Measurements from ENCODE around the gene ABCA4.
A peak's percentile ranks its signal among the peaks of the same experiment; 100 is the strongest.

The ABCA4 gene

DNA sequence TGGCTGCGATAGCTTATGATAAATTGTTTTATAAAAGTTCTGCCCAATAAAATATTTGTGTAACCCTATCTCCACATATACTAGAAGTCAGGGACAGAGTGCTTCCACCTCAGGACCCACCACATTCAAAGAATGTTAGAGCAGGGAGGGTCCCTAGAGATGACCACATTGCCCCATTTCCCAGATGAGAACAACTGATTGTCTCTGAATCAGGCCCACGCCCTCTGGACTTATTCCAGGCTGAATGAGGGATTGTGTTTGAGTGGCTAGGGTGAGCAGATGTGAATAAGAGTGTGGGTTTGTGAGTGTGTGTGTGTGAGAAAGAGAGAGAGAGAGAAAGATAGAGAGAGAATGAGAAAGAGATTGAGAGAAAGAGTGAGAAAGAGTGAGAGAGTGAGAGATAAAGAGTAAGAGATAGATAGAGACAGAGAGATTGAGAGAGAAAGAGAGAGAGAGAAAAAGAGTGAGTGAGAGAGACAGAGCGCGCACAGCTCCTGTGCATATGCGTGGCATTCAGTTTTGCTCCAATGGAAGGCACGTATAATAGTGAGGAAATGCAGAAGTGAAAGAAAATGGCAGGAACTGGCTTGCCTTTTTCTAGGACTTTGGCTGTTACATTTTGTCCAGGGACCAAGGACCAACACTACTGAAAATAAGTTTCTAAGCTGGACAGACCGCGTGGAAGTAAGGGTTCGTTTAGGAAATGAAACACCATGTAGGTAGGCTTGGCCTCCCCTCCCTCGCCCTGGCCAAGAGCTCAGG is 94.1 kb downstream of the ABCA4 start:
- no peaks in the 10 kb centered on the region for H3F3A ChIP-seq (ENCODE audit: low read depth)
- no peaks in the 10 kb centered on the region for H3K9me3 ChIP-seq (ENCODE audit: insufficient read depth, low read depth, low read length)
- no peaks in the 10 kb centered on the region for H4K20me1 ChIP-seq (ENCODE audit: insufficient read depth, low read length, poor library complexity, severe bottlenecking)
- H3K79me2 ChIP-seq (ENCODE audit: insufficient read depth, low read length), result no peaks in the 10 kb centered on the region
- TF ChIP-seq, protein P1, sequence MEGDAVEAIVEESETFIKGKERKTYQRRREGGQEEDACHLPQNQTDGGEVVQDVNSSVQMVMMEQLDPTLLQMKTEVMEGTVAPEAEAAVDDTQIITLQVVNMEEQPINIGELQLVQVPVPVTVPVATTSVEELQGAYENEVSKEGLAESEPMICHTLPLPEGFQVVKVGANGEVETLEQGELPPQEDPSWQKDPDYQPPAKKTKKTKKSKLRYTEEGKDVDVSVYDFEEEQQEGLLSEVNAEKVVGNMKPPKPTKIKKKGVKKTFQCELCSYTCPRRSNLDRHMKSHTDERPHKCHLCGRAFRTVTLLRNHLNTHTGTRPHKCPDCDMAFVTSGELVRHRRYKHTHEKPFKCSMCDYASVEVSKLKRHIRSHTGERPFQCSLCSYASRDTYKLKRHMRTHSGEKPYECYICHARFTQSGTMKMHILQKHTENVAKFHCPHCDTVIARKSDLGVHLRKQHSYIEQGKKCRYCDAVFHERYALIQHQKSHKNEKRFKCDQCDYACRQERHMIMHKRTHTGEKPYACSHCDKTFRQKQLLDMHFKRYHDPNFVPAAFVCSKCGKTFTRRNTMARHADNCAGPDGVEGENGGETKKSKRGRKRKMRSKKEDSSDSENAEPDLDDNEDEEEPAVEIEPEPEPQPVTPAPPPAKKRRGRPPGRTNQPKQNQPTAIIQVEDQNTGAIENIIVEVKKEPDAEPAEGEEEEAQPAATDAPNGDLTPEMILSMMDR (conservative IDR thresholded peaks at IDR 0.05; ENCODE audit: low read length), result no peak
- H3K27me3 ChIP-seq (ENCODE audit: insufficient read depth, low read length, poor library complexity, severe bottlenecking), result no peaks in the 10 kb centered on the region
- H3K4me3 ChIP-seq (ENCODE audit: low read length, poor library complexity, severe bottlenecking), result no peak overlapping the region
- H3K36me3 ChIP-seq (ENCODE audit: insufficient read depth, low read length), result no peaks in the 10 kb centered on the region
- H3K4me1 ChIP-seq (ENCODE audit: insufficient read depth, low read length, poor library complexity, severe bottlenecking), result peaks cover 9% of the 10 kb centered on the region
- no peak overlapping the region for H2AFZ ChIP-seq (ENCODE audit: low read length)
- H3K9ac ChIP-seq (ENCODE audit: low read depth, low read length, poor library complexity, severe bottlenecking), result no peak overlapping the region
- H3K9me2 ChIP-seq (replicated peaks; ENCODE audit: low read depth, low read length), result no peaks in the 10 kb centered on the region
- no peak overlapping the region for H3K4me2 ChIP-seq (ENCODE audit: low read depth, low read length, poor library complexity, severe bottlenecking)

DNA sequence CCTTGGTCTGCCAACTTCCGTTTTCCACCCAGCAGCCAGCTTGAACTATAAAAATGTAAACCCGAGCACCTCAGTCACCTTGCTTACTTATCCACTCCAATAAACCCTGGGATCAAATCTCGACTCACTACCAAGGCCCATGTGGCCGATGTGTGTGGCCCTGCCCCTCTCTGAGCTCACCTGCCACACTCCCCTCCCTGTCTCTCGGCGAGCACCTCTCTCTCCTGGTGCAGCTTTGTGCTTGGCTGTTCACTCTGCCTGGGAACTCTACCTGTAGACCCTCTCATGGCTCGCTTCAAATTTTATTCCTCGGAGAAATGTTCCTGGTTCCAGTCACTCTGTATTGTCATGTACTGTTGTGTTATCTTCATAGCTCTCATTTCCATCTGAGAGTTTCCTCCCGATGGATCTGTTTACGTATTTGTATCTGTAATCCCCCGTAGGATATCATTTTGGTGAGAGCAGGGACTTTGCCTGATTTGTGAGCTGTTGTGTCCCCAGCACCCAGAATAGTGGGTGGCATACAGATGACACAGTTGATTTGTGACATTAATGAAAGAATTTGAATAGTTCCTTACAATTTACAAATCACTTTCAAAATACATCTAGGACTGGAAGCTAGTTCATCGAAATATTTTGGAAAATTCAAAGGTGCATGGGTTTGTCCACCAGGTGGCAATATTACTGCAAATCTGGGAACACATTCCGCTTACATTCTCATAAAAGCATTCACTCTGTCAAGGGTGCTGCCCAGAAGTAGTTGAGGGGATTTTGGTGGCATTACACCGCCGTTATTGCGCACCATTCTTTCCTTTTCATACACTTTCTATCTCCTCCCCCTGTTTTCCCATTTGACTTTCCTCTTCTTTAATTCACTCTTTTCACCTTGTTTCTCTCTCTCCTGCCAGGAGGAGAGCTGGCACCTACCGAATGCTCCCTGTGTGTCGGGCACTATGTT is 95.3 kb downstream of the ABCA4 start:
- no peak overlapping the region for H3K4me2 ChIP-seq (ENCODE audit: low read depth, low read length, poor library complexity, severe bottlenecking)
- H3K27me3 ChIP-seq (ENCODE audit: insufficient read depth, low read length, poor library complexity, severe bottlenecking), result no peaks in the 10 kb centered on the region
- H3K36me3 ChIP-seq (ENCODE audit: insufficient read depth, low read length), result no peaks in the 10 kb centered on the region
- peaks cover 9% of the 10 kb centered on the region for H3K4me1 ChIP-seq (ENCODE audit: insufficient read depth, low read length, poor library complexity, severe bottlenecking)
- no peak overlapping the region for H2AFZ ChIP-seq (ENCODE audit: low read length)
- H3K4me3 ChIP-seq (ENCODE audit: low read length, poor library complexity, severe bottlenecking), result no peak overlapping the region
- no peaks in the 10 kb centered on the region for H3F3A ChIP-seq (ENCODE audit: low read depth)
- H3K79me2 ChIP-seq (ENCODE audit: insufficient read depth, low read length), result no peaks in the 10 kb centered on the region
- H4K20me1 ChIP-seq (ENCODE audit: insufficient read depth, low read length, poor library complexity, severe bottlenecking), result no peaks in the 10 kb centered on the region
- H3K9me2 ChIP-seq (replicated peaks; ENCODE audit: low read depth, low read length), result no peaks in the 10 kb centered on the region
- H3K9me3 ChIP-seq (ENCODE audit: insufficient read depth, low read depth, low read length), result no peaks in the 10 kb centered on the region
- TF ChIP-seq EZH2phosphoT487 (IDR thresholded peaks at IDR 0.05; ENCODE audit: borderline replicate concordance), result no peak
- TF ChIP-seq, protein P1 (conservative IDR thresholded peaks at IDR 0.05; ENCODE audit: low read length), result peak; percentile 80
- no peak overlapping the region for H3K9ac ChIP-seq (ENCODE audit: low read depth, low read length, poor library complexity, severe bottlenecking)

DNA sequence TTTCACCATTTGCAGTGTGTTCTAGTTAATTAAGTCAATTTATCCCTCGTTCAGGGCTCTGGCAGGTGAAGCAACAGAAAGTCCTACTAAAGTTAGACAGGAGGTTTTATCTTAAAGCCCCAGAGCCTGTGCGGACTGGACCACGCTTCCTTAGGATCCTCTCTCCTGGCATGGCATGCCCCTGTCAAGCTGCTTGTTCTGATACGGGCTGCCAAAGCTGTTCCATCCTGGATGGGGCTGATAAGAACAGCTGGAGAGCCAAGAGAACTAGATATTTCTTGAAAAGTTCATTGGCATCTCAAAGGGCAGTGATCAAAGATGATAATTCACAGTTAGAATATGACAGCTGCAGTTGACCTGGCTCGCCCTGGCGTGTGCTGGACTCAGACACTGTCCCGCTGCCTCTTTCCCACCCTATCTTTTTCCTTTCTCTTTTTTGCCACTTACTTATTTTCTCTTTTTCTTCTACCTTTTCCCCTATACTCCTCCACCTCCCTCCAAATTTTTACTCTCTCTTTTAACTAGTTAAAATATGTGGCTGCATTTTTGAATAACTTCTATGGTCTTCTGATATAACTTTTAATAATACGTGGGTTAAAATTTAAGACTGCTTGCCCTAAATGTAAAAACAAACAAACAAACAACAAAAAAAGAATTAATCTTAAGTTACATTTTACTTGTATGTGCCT is 96.7 kb downstream of the ABCA4 start:
- H3K36me3 ChIP-seq (ENCODE audit: insufficient read depth, low read length), result no peaks in the 10 kb centered on the region
- H3K4me1 ChIP-seq (ENCODE audit: insufficient read depth, low read length, poor library complexity, severe bottlenecking), result peaks cover 9% of the 10 kb centered on the region
- no peaks in the 10 kb centered on the region for H3K79me2 ChIP-seq (ENCODE audit: insufficient read depth, low read length)
- H3F3A ChIP-seq (ENCODE audit: low read depth), result no peaks in the 10 kb centered on the region
- no peaks in the 10 kb centered on the region for H3K9me2 ChIP-seq (replicated peaks; ENCODE audit: low read depth, low read length)
- TF ChIP-seq, protein P1 (conservative IDR thresholded peaks at IDR 0.05; ENCODE audit: low read length), result no peak
- TF ChIP-seq EZH2phosphoT487 (IDR thresholded peaks at IDR 0.05; ENCODE audit: borderline replicate concordance), result no peak
- H3K27me3 ChIP-seq (ENCODE audit: insufficient read depth, low read length, poor library complexity, severe bottlenecking), result no peaks in the 10 kb centered on the region
- no peak overlapping the region for H3K4me3 ChIP-seq (ENCODE audit: low read length, poor library complexity, severe bottlenecking)
- no peak overlapping the region for H3K9ac ChIP-seq (ENCODE audit: low read depth, low read length, poor library complexity, severe bottlenecking)
- H3K9me3 ChIP-seq (ENCODE audit: insufficient read depth, low read depth, low read length), result no peaks in the 10 kb centered on the region
- no peak overlapping the region for H2AFZ ChIP-seq (ENCODE audit: low read length)
- H3K4me2 ChIP-seq (ENCODE audit: low read depth, low read length, poor library complexity, severe bottlenecking), result no peak overlapping the region
- no peaks in the 10 kb centered on the region for H4K20me1 ChIP-seq (ENCODE audit: insufficient read depth, low read length, poor library complexity, severe bottlenecking)

All from Loucy (cell line).